HG03039 (cell line): ENCODE measurements around the gene NR1I2.
A peak's percentile ranks its signal among the peaks of the same experiment; 100 is the strongest.

Experiments
- ATAC-seq: cut with Tn5 transposase; IDR thresholded peaks from one replicate; pipeline ENCODE4 v1.9.1; 2021; ENCODE audit warnings: mild to moderate bottlenecking, moderate library complexity; ENCODE audit not compliant: unreplicated experiment

NR1I2 gene

DNA sequence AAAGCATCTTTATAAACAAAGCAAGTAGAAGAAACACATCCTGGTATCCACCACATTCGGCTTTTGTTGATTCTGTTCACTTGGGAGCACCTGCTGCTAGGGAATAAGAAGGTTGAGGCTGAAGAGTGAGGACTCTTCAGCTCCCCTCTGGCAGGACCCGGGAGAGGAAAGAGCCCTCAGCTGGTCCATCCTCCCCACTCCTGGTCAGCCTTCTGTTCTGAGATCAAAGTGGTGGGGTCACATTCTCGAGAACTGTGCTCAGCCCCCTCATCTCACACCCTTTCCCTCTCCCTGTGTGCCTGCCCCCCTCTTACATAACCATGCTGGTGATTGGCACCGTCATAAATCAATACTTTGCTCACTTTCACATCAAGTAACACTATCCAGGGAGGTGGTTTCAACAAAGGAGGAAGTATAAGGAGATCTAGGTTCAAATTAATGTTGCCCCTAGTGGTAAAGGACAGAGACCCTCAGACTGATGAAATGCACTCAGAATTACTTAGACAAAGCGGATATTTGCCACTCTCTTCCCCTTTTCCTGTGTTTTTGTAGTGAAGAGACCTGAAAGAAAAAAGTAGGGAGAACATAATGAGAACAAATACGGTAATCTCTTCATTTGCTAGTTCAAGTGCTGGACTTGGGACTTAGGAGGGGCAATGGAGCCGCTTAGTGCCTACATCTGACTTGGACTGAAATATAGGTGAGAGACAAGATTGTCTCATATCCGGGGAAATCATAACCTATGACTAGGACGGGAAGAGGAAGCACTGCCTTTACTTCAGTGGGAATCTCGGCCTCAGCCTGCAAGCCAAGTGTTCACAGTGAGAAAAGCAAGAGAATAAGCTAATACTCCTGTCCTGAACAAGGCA is at the start of gene NR1I2:
NR1I2 (plus strand) TSS at position 772 of the 869 bp plus-strand sequence.
- no peak for ATAC-seq

DNA sequence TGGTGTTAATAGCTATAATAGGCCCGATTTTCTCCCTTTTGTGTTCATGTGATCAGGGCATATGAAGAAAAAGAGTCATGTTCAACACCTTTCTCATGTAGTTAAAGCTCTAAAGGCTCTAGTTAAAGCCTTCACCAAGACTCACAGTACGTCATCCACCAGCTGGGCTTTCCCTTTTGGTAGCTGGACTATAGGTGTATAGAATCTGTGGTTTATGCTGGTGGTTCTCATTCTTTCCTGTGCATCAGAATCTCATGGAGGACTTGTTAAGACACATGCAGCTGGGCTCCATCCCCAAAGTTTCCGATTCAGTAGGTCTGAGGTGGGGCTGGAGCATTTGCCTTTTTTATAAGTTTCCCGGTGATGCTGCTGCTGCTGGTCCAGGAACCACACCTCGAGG is 48.1 kb upstream of the NR1I2 start:
- no peak for ATAC-seq

DNA sequence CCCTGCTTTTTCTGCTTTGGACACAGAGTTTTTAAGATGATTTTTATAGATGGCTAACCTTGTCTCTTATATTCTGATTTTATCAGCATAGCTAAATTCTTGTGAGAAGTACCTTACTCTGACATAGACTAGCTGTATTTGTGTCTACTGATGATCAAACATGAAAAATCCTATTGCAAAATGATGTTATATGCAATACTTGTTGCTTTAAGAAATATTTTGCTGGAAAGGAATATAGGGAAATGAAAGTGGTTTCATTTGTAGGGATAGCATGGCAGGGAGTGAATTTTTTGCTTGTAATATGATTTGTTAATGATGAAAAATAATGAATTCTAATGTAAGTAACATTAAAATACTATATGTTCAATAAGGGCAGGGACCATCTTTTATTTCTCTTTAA is 43.2 kb upstream of the NR1I2 start:
- no peak for ATAC-seq

DNA sequence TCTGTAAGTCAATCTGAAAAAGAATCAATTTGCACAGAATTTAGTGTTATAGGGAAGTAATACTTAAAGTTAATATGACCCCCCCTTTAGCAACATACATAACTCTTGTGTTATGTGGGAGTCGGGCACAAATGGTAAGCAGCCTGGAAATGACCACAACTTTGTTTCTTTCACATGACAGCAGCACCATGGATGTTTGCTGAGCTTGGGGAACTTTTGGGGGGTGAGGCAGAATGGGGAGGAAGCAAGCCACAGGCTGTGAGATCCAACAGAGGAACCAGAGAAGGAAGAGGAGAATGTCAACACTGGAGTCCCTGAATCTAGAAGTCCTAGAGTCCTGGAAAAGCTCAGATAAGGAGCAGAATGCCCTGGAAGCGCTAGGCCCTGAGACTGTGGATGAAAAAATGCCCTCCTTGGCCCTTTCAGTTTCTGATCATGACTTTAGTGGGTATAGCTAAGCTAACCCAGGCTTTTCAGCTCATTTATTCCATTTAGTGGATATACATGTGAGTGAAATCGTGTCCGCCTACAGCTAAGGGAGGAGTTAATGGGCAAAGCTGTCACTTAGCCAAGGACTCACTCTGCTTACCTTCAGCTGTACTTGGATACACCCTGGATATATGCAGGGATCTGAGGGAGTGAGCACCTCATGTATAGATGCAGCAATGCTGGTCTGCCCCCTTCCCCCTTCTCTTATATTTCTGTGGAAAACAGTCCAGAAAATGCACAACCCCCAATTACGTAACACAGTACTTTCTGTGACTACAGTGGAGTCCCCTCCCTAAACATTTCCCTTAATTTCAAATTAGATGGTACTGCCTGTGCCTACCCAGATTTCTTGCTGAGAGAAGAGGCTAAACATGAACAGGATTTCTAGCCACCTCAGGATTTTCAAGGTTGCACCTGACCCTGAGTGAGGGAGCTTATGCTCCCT is 40.0 kb upstream of the NR1I2 start:
- no peak for ATAC-seq

DNA sequence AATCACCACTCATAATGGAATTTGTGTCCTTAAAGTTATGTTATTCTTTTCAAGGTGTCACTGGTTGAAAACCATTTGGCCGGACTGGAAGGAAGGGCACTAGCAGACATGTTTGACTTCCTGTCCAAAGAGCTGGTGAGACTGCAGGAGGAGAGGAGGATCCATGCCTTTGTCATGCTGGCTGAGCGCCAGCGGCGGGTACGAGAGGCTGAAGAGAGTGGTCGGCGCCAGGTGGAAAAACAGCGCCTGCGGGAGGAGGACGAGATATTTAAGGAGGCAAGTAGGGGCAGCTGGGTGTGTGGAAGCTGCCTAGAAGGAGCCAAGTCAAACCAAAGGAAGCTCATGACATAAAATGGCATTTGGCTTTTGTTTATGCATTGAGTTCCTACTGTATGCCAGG is 38.0 kb upstream of the NR1I2 start:
- ATAC-seq, result no peak

DNA sequence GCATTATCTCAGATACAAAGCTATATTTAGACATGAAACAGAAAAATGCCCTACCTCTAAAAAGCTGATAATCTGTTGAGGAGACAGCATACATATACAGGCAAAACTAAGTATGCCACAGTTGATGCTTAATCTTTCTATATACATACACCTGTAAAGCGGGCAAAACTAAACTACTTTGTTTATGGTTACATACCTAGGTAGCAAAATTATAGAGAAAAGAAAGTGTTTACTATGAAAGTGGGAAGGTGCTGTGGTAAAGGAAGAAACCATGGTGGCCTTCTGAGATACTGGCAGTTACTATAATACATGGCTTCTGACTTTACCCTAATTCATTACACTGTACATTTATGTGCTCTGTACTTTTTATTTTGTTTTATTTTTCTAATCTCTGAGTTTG is 36.0 kb upstream of the NR1I2 start:
- ATAC-seq, result no peak

DNA sequence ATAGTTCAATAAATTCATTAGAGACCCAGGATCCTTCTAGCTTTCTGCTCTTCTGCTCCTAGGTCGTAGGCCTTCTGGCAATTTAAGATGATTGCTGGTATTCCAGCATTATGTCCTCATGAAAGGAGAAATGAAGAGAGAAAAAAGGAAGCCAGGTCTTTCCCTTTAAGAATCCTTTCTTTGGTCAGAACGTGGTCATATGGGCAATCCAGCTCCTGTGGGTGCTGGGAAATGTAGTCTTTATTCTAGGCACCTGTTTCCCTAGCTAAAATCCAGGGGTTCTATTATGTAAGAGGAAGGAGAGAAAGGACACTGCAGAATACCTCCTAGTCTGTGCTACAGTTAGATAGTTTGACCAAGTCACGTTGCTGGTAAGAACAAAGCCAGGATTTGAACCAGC is 35.5 kb upstream of the NR1I2 start:
- ATAC-seq, result no peak

DNA sequence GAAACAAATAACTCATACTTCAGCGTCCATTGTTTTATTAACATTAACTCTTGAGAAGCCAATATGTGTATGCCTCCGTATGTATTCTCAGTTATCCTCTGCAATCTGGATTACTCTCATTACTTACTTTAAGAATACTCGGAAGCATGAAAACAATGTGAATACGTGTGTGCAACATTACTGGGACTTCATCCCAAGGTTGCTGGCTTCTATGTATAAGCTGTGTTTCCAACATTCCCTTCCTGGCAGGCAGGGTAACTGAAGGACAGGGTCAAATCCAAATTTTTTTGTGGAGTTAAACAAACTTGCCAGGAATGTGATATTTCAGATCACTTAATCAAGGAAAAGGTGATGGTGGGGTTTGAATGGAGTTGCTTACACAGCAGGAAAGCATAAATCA is 34.5 kb upstream of the NR1I2 start:
- no peak for ATAC-seq

DNA sequence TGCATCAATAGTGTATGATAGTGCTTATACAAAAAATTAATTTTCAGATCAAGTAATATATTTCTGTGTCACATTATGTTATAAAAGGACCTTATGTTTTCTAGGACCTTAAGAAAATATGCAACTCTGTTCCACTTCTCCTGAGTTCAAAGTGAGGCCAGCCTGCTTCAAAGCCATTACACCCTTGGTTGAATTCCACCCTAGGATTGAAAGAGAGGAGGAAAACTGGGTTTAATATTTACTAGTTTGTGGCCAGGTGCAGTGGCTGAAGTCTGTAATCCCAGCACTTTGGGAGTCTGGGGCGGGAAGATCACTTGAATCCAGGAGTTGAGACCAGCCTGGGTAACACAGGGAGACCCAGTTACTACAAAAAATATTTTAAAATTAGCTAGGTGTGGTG is 32.9 kb upstream of the NR1I2 start:
- no peak for ATAC-seq

DNA sequence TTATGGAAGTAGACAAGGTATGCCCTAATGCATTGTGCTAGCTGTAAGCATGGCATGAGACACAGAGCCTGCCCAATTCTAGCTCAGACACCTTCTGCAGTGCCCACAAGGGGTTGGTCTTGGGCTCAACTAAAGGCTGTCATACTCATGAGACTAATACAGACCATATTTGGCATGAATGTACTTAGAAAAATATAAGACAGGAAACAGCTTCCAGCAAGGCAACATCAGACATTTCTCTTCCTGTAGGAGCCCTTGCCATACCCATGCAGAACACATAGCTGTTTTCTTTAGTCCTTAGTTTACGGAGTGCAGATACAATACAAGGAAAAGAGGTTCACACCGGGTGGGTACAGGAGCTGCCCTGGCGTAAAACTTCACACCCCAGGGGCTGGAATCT is 30.5 kb upstream of the NR1I2 start:
- ATAC-seq, result no peak

DNA sequence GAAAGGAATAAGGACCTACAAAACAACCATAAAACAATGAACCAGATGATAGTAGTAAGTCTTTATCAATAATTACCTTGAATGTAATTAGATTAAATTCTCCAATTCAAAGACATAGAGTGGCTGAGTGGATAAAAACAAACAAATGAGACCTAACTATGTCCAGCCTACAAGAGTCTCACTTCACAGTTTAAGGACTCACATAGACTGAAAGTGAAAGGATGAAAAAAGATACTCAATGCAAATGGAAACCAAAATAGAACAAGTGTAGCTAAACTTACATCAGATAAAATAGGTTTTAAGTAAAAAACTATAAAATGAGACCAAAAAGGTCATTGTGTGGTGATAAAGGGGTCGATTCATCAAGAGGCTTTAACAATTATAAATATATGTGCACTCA is 21.9 kb upstream of the NR1I2 start:
- peak; percentile 78 for ATAC-seq

DNA sequence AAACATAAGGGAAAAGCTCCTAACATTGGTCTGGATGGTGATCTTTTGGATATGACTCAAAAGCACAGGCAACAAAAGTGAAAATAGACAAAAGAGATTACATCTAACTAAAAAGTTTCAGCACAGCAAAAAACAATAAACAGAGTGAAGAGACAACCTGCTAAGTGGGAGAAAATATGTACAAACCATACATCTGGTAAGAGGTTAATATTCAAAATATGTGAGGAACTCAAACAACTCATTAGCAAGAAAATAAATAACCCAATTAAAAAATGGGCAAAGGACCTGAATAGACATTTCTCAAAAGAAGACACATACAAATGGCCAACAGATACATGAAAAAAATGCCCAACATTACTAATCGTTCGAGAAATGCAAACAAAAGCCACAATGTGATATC is 19.0 kb upstream of the NR1I2 start:
- ATAC-seq, result no peak

DNA sequence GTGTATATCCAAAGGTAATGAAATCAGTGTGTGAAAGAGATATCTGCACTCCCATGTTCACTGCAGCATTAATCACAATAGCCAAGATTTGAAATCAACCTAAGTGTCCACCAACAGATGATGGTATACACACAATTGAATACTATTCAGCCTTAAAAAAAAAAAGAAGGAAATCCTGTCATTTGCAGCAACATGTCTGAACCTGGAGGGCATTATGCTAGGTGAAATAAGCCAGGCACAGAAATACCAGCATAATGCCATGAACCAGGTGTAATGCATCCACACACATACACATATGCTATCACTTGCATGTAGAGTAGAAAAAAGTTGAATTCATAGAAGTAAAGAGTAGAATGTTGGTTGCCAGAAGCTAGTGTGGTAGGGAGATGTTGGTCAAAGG is 18.4 kb upstream of the NR1I2 start:
- ATAC-seq, result no peak

DNA sequence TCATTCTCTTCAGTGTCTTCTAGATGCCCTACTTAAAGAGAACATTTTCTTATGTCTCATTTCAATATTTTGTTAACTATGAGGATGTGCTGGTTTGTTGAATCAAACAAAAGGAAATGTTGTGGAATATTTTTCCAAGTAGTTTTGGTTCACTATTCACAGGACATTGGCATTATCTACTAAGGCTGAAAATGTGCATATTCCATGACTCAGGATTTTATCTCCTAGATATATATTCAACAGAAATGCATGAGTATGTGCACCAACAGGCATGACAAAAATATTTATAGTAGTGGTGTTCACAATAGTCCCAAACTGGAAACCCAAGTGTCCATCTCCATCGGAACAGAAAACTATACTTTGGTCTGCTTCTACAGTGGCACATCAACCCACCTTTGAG is 16.7 kb upstream of the NR1I2 start:
- ATAC-seq, result no peak

DNA sequence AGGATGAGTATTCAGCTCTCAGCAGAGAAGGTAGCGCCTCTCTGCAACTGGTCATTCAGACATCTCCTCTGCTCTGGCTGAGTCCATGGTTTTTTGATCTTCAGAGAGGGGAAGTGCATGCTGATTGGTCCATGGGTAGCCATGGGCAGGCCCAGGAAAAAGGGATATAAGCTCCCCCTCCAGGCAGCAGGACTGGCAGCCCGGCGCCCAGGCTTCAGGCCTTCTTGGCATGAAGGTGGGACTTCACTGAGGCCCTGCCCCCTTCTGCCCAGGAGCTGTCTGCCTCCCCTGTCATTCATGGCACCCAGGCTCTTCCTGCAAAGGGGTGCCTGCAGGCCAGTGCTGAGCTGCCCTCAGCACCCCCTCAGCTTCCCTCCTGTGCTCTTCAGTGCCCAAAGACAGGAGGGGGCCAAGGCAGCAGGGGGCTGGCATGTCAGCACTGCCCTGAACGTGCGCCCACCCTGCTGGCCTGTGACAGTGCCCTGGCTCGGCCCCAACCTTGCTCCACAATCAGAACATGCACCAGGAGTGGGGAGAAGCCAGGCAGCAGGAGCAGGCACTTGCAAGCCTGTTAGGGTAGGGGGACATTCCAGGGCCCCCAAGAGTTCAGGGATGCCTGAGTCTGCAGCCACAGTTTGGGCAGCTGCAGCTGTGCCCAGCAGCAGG is 13.8 kb upstream of the NR1I2 start:
- ATAC-seq, result no peak

DNA sequence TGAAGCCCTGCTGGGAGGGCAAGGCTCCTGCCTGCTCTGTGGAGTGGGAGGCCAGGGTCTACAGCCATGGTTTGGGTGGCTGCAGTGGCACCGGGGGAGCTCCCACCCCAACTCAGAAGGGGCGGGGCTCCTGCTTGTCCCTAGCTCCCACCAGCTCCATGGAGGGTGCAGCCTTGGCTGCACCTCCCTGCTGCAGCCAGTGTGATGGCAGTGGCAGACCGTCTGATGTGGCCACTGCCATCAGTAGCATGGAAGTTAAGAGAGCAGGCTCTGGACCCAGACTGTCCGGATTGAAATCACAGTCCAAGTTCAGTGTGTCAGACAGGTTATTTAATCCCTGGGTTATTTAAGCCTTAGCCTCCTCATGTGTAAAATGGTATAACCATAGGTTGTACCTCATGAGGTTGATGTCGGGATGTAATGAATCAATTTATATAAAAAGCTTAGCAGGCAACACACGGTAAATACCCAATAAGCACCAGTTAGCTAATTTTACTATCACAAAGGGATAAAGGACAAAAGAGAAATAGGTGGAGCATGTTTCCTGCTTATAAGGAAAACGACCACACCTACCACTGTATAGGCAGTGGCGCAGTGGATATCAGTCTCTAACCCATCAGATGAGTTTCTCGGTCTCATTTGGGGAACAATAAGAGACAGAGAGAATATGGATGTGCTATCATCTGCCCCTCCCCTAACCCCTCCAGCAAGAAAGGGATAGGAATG is 13.1 kb upstream of the NR1I2 start:
- ATAC-seq, result no peak

DNA sequence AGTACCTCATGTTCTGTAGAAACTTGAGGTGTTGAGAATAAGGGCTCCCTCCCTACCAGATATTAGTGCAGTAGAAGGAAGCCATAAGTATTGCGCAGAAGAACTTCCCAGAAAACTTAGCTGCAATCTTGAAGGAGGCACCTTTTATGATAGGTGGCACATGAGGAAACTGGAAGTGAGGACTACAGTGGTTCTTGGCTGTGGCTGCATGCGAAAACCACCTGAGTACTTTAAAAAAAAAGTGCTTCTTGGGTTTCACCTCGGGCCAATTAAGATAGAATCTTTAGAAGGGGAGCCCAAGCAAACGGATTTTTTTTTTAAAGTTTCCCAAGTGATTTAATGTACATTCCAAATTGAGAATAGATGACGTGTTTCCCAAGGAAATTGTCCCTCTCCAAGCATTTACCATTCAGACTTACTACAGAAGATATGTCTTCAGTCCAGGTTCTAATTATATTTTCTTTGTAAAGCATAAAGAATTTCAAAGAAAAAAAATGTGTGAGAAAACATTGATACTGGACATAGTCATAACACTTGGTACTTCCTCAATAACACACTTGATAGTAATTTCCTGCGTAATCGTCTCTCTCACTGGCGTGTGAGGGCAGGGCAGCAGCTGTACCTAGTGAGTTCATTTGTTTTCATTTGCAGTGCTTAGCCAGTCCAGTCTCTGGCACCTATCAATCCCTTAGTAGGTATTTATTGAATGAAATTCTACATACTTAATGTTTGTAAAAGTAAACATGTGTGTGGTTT is 12.3 kb upstream of the NR1I2 start:
- ATAC-seq, result no peak

DNA sequence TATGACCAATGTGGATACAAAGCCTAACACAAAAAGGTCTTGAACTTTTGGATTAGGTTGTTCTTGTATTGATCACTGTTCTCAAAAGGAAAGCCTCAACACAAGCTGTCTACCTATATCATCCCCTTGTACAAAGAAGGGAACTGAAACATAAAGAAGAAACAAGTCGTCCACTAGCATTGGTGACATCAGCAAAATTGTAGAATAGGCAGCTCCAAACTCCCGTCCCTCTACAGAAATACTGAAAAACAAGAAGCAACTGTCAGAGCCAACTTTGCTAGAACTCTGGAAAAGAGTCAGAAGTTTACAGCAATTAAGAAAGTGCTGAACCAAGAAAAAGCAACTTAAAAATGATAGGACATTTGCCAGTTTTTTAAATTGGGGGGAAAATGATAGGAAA is 7.5 kb upstream of the NR1I2 start:
- no peak for ATAC-seq

DNA sequence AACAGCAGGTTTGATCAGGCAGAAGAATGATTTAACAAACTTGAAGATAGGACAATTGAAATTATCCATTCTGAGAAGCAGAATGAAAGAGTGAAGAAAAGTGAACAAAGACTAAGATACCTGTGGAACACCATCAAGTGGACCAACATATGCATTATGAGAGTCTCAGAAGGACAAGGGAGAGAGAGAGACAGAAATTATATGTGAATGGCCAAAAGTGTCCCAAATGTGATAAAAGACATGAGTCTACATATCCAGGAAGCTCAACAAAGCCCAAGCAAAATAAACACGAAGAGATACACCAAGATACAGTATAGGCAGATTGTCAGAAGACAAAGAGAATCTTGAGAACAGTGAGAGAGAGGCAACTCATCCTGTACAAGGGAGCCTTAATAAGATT is 5.6 kb upstream of the NR1I2 start:
- ATAC-seq, result no peak

DNA sequence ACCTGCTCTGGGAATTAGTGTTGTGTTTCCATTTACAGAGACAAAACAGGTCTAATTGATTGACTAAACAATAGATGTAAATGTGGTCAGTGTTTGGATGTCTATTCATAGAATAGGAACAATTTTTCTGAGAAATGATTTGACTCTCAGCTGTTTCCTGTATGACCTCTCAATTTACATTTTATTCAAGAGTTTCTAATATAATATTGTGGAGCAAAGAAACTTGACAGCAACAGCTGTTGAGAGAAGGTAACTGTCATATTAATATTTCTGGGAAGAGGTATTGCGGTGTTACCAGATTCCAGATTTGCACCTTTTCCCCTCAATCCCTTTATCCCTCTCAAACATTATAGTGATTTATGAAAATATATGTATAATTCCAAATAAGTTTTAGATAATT is 3.7 kb upstream of the NR1I2 start:
- ATAC-seq, result no peak
